Vagina (tissue), 2 donors: ENCODE results near the gene TMEM89. TPM values are rescaled to one million over a fixed set of nuclear protein-coding genes. Genes with fewer than 3 reads are reported as not detected.

Experiments
- DNase-seq, 2 donors: peaks; one replicate each; pipeline ENCODE4 v3.0.0-alpha.2; 2017; ENCODE audit errors: extremely low spot score in 2 of 2
- H3K27ac ChIP-seq: fragments of 200-600 bp; sonication (generic); one replicate; pipeline ENCODE4 v1.5.1; 2019
- H3K27me3 ChIP-seq: fragments of 200-600 bp; sonication (generic); one replicate; pipeline ENCODE4 v1.5.1; 2019
- H3K36me3 ChIP-seq, 2 donors: fragments of 200-600 bp; sonication (generic); one replicate each; pipeline ENCODE4 v1.5.1; 2017 to 2019
- H3K4me1 ChIP-seq: fragments of 200-600 bp; sonication (generic); one replicate; pipeline ENCODE4 v1.5.1; 2019
- H3K4me3 ChIP-seq, 2 donors: fragments of 200-600 bp; sonication (generic); 1 replicate in 1 of 2; 2 replicates in 1 of 2; pipeline ENCODE4 v1.5.1; 2016 to 2019
- H3K9me3 ChIP-seq: fragments of 200-600 bp; sonication (generic); one replicate; pipeline ENCODE4 v1.5.1; 2019
- CTCF ChIP-seq, 3 experiments: fragments of 450-650 bp in 2 of 3; fragments of 200-600 bp in 1 of 3; sonication (generic) in 1 of 3; IDR thresholded peaks; one replicate each; pipeline ENCODE4 v1.5.1; 2017 to 2019; ENCODE audit warnings: antibody characterized with exemption in 3 of 3, mild to moderate bottlenecking in 2 of 3, moderate library complexity in 2 of 3
- POLR2A ChIP-seq, 2 donors: fragments of 450-650 bp; IDR thresholded peaks; one replicate each; pipeline ENCODE4 v1.6.1; 2017; ENCODE audit warnings: antibody characterized with exemption in 2 of 2, mild to moderate bottlenecking in 2 of 2, moderate library complexity in 2 of 2
- POLR2AphosphoS5 ChIP-seq, 2 donors: sonication (generic); formaldehyde crosslinking; IDR thresholded peaks; one replicate each; pipeline ENCODE4 v1.9.0; 2017; ENCODE audit warnings: antibody characterized with exemption in 2 of 2, mild to moderate bottlenecking in 2 of 2, low read depth in 1 of 2; ENCODE audit not compliant: insufficient read depth in 1 of 2
- intact Hi-C: fragments of 100-400 bp; cut with DNase I; formaldehyde crosslinking; loops from one replicate; pipeline ENCODE4 v1.15.1; 2023
- total RNA-seq: library from RNA; depleted of rRNA; stranded (reverse); fragments of >200 nt; gene quantifications from one replicate; pipeline ENCODE4 v1.2.3, GENCODE V29; 2016

TMEM89 gene
- total RNA-seq, 1 donor from 2014 or later: not detected

GRCh38 chr3:48652923-48653715 is 31.6 kb upstream of the TMEM89 start:
- H3K4me3 ChIP-seq: no peak overlapping the region
- DNase-seq: no peak
- peaks cover 18% of the 10 kb centered on the region for H3K4me1 ChIP-seq
- no peak overlapping the region for H3K27ac ChIP-seq
- H3K27me3 ChIP-seq: no peaks in the 10 kb centered on the region
- H3K9me3 ChIP-seq: no peaks in the 10 kb centered on the region
- no peak for TF ChIP-seq POLR2A (IDR thresholded peaks at IDR 0.05)
- intact Hi-C loops: no loop called here
- no peaks in the 10 kb centered on the region for H3K36me3 ChIP-seq

DNA sequence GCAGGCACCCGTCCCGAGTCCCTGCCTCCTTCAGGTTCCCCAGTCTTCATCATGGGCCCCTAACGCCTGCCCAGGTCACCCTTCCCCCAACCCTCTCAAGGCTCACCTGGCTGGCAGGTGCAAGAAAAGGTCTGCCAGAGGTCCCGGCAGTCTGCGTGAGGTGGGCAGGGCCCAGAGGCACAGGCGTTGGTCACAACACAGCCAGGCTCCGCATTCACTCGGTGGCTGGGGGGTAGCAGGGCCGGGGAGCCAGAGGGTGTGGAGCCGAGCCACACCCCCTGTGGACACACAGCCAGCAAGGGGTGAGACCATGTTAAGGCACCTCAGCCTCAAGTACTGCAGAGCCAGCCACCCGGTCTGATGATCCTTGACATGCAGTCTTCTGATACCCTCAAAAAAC is 30.2 kb upstream of the TMEM89 start:
- Histone ChIP-seq H3K9me3 (no peaks in the 10 kb centered on the region), H3K27me3 (no peaks in the 10 kb centered on the region), H3K36me3 (no peaks in the 10 kb centered on the region), H3K4me3 (no peak overlapping the region), H3K27ac (no peak overlapping the region), H3K4me1 (peaks cover 15% of the 10 kb centered on the region)
- intact Hi-C loops: no loop called here
- DNase-seq: no peak
- TF ChIP-seq CTCF (IDR thresholded peaks at IDR 0.05): no peak
- TF ChIP-seq POLR2A (IDR thresholded peaks at IDR 0.05): no peak
- TF ChIP-seq POLR2AphosphoS5 (IDR thresholded peaks at IDR 0.05; ENCODE audit: insufficient read depth in 1 of 2, low read depth in 1 of 2): no peak

- DNase-seq: no peak
- Histone ChIP-seq H3K4me1 (peaks cover 4% of the 10 kb centered on the region), H3K9me3 (no peaks in the 10 kb centered on the region), H3K27me3 (no peaks in the 10 kb centered on the region), H3K36me3 (no peaks in the 10 kb centered on the region), H3K27ac (no peak overlapping the region), H3K4me3 (no peak overlapping the region)
- intact Hi-C loops: no loop called here
- TF ChIP-seq CTCF (IDR thresholded peaks at IDR 0.05): no peak
- TF ChIP-seq POLR2AphosphoS5 (IDR thresholded peaks at IDR 0.05; ENCODE audit: insufficient read depth in 1 of 2, low read depth in 1 of 2): no peak
- no peak for TF ChIP-seq POLR2A (IDR thresholded peaks at IDR 0.05)
Observed at GRCh38 chr3:48650723-48651122, 29.2 kb upstream of the TMEM89 start.

DNA sequence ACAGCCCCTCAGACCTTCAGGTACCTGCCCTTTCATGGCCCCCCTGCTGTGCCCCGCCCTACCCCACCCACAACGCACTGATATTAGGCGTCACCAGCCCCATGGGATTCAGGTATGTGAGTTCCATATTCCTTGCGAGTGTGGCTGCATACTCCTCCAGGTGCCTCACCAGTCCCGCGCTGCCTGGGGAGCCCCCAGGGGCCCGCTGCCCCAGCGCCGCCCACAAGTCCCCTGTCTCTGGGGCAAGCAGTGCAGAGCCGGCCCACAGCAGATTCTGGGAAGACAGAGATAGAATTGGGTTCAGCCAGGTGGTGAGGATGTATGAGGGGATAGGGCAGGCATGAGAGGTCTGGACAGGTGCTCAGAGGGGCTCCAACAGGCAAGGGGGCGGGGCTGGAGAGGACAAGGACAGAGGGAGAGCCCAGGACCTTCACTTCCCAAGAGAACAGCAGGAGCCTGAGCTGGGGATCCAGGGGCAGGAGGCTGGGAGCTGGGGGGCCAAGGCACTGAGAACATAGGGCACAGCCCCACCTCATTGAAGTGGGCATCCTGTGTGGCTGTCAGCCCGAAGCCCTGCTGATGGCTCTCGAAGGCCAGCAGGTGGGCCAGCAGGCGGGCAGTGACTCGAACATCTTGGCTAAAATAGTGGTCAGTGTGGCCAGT is 26.8 kb upstream of the TMEM89 start:
- Histone ChIP-seq H3K27ac (no peak overlapping the region), H3K4me1 (no peaks in the 10 kb centered on the region), H3K36me3 (no peaks in the 10 kb centered on the region), H3K27me3 (no peaks in the 10 kb centered on the region), H3K9me3 (no peaks in the 10 kb centered on the region), H3K4me3 (no peak overlapping the region)
- no peak for DNase-seq
- TF ChIP-seq CTCF (IDR thresholded peaks at IDR 0.05) (no peak), POLR2A (IDR thresholded peaks at IDR 0.05) (no peak), POLR2AphosphoS5 (IDR thresholded peaks at IDR 0.05; ENCODE audit: insufficient read depth in 1 of 2, low read depth in 1 of 2) (no peak)
- intact Hi-C loops: no loop called here

GRCh38 chr3:48647714-48648113 is 26.1 kb upstream of the TMEM89 start:
- intact Hi-C loops: no loop called here
- H3K36me3 ChIP-seq: no peaks in the 10 kb centered on the region
- no peak for DNase-seq
- H3K4me1 ChIP-seq: no peaks in the 10 kb centered on the region
- H3K27ac ChIP-seq: no peak overlapping the region
- H3K4me3 ChIP-seq: no peak overlapping the region
- TF ChIP-seq POLR2AphosphoS5 (IDR thresholded peaks at IDR 0.05; ENCODE audit: insufficient read depth in 1 of 2, low read depth in 1 of 2) (no peak), CTCF (IDR thresholded peaks at IDR 0.05) (no peak), POLR2A (IDR thresholded peaks at IDR 0.05) (no peak)
- H3K27me3 ChIP-seq: no peaks in the 10 kb centered on the region
- H3K9me3 ChIP-seq: no peaks in the 10 kb centered on the region
